ENCODE data around the gene BID. TPM values are rescaled to one million over a fixed set of nuclear protein-coding genes. Genes with fewer than 3 reads are reported as not detected.

Gene BID
- total RNA-seq, 1 experiment from 2014 or later: 32.5 TPM

DNA sequence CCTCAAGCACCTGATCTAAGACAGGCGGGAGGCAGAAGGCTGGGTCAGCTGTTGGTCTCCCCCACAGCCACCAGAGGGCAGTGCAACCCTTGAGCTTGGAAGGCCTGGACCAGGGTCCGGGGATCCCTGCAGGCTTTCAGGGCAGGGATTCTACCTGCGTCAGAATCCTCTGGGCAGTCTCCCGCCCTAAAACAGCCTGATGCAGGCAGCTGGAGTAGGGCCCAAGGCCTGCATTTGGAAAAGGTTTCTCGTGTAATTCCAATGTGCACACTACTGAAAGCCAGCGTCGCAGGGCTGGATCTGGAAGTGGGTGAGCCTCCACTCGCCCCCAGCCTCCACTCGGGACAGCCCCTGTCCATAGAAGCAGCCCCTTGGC lies 31.8 kb downstream of the BID start (continued):
- TF ChIP-seq, protein P1, sequence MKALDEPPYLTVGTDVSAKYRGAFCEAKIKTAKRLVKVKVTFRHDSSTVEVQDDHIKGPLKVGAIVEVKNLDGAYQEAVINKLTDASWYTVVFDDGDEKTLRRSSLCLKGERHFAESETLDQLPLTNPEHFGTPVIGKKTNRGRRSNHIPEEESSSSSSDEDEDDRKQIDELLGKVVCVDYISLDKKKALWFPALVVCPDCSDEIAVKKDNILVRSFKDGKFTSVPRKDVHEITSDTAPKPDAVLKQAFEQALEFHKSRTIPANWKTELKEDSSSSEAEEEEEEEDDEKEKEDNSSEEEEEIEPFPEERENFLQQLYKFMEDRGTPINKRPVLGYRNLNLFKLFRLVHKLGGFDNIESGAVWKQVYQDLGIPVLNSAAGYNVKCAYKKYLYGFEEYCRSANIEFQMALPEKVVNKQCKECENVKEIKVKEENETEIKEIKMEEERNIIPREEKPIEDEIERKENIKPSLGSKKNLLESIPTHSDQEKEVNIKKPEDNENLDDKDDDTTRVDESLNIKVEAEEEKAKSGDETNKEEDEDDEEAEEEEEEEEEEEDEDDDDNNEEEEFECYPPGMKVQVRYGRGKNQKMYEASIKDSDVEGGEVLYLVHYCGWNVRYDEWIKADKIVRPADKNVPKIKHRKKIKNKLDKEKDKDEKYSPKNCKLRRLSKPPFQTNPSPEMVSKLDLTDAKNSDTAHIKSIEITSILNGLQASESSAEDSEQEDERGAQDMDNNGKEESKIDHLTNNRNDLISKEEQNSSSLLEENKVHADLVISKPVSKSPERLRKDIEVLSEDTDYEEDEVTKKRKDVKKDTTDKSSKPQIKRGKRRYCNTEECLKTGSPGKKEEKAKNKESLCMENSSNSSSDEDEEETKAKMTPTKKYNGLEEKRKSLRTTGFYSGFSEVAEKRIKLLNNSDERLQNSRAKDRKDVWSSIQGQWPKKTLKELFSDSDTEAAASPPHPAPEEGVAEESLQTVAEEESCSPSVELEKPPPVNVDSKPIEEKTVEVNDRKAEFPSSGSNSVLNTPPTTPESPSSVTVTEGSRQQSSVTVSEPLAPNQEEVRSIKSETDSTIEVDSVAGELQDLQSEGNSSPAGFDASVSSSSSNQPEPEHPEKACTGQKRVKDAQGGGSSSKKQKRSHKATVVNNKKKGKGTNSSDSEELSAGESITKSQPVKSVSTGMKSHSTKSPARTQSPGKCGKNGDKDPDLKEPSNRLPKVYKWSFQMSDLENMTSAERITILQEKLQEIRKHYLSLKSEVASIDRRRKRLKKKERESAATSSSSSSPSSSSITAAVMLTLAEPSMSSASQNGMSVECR (CRISPR knock-in tag; IDR thresholded peaks at IDR 0.05; ENCODE audit: borderline replicate concordance): no peak
- TF ChIP-seq CBFB (CRISPR knock-in tag; IDR thresholded peaks at IDR 0.05; ENCODE audit: low read depth): no peak
- TF ChIP-seq, protein P2, sequence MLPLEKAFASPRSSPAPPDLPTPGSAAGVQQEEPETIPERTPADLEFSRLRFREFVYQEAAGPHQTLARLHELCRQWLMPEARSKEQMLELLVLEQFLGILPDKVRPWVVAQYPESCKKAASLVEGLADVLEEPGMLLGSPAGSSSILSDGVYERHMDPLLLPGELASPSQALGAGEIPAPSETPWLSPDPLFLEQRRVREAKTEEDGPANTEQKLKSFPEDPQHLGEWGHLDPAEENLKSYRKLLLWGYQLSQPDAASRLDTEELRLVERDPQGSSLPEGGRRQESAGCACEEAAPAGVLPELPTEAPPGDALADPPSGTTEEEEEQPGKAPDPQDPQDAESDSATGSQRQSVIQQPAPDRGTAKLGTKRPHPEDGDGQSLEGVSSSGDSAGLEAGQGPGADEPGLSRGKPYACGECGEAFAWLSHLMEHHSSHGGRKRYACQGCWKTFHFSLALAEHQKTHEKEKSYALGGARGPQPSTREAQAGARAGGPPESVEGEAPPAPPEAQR (CRISPR knock-in tag; IDR thresholded peaks at IDR 0.05): no peak
- TF ChIP-seq, protein P3, sequence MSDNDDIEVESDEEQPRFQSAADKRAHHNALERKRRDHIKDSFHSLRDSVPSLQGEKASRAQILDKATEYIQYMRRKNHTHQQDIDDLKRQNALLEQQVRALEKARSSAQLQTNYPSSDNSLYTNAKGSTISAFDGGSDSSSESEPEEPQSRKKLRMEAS (CRISPR knock-in tag; IDR thresholded peaks at IDR 0.05): no peak
- no peak for TF ChIP-seq JAZF1 (CRISPR knock-in tag; IDR thresholded peaks at IDR 0.05)
- no peak for TF ChIP-seq ZBTB21 (CRISPR knock-in tag; IDR thresholded peaks at IDR 0.05; ENCODE audit: borderline replicate concordance)
- TF ChIP-seq GRHL2 (CRISPR knock-in tag; IDR thresholded peaks at IDR 0.05; ENCODE audit: insufficient replicate concordance, severe bottlenecking): no peak

DNA sequence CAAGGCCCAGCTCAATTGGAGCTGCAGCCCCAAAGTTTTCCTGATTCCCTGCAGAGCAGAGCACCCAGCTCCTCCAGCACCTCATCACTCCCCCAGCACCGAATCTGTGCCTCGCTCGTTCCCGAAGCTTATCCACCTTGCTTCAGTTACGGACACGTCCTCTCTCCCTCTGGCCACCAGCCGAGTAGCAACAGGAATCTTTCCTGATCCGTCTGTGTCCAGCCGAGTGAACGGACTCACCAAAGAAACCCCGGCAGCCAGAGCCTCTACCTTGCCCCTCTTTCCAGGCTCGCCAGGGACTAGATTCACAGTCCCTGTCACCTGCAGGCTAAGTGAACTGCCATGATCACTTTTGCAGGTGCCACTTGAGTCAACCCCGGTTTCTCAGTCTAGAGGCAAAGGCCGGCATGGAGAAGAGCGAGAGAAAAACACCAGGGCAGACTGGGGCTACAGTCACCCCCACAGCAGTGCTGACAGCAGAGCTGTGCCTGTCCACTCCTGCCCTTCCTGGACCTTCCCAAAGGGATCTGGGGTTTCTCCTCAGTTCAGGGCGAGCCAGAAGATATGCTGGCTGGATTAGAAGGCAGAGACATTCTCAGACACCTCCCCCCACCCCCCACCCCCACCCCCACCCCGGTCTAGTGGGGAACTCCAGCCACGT lies 32.3 kb downstream of the BID start:
- ATAC-seq (peak; percentile 9), DNase-seq (ENCODE audit: low spot score) (no peak)
- Mint-ChIP-seq H3K9me3 (no peaks in the 10 kb centered on the region), H3K27ac (peak overlapping the region; percentile 72; the same call in 1 of the 2 replicates), H3K4me3 (no peak overlapping the region), H3K4me1 (peaks cover 19% of the 10 kb centered on the region), H3K36me3 (no peaks in the 10 kb centered on the region), H3K27me3 (ENCODE audit: low read depth) (no peaks in the 10 kb centered on the region)
- ChIA-PET POLR2A (interaction anchor here (1.1 to 1.3 kb wide), 2 partner anchors 31 to 43 kb away, joined by 3 to 4 read pairs; no protein-coding TSS in a partner anchor), CTCF (interaction anchor here (0.5 to 9.7 kb wide), 52 partner anchors 8 to 750 kb away, joined by 3 to 302 read pairs (median 5); partner anchors contain the start of genes BID, PEX26 and USP18)
- TF ChIP-seq NR1H2 (CRISPR knock-in tag; IDR thresholded peaks at IDR 0.05): no peak
- no peak for TF ChIP-seq ZNF396 (CRISPR knock-in tag; IDR thresholded peaks at IDR 0.05; ENCODE audit: borderline replicate concordance)
- TF ChIP-seq, protein P4, sequence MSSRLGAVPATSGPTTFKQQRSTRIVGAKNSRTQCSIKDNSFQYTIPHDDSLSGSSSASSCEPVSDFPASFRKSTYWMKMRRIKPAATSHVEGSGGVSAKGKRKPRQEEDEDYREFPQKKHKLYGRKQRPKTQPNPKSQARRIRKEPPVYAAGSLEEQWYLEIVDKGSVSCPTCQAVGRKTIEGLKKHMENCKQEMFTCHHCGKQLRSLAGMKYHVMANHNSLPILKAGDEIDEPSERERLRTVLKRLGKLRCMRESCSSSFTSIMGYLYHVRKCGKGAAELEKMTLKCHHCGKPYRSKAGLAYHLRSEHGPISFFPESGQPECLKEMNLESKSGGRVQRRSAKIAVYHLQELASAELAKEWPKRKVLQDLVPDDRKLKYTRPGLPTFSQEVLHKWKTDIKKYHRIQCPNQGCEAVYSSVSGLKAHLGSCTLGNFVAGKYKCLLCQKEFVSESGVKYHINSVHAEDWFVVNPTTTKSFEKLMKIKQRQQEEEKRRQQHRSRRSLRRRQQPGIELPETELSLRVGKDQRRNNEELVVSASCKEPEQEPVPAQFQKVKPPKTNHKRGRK (CRISPR knock-in tag; IDR thresholded peaks at IDR 0.05; ENCODE audit: borderline replicate concordance): no peak
- TF ChIP-seq, protein P5, sequence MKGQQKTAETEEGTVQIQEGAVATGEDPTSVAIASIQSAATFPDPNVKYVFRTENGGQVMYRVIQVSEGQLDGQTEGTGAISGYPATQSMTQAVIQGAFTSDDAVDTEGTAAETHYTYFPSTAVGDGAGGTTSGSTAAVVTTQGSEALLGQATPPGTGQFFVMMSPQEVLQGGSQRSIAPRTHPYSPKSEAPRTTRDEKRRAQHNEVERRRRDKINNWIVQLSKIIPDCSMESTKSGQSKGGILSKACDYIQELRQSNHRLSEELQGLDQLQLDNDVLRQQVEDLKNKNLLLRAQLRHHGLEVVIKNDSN (CRISPR knock-in tag; IDR thresholded peaks at IDR 0.05): no peak
- no peak for TF ChIP-seq ETV6 (CRISPR knock-in tag; IDR thresholded peaks at IDR 0.05)
- TF ChIP-seq, protein P1 (CRISPR knock-in tag; IDR thresholded peaks at IDR 0.05; ENCODE audit: borderline replicate concordance): no peak
- no peak for TF ChIP-seq SMAD3 (CRISPR knock-in tag; IDR thresholded peaks at IDR 0.05; ENCODE audit: borderline replicate concordance)
- no peak for TF ChIP-seq NR2C2 (CRISPR knock-in tag; IDR thresholded peaks at IDR 0.05)
- no peak for TF ChIP-seq ZBTB21 (CRISPR knock-in tag; IDR thresholded peaks at IDR 0.05; ENCODE audit: borderline replicate concordance)
- no peak for TF ChIP-seq CBFB (CRISPR knock-in tag; IDR thresholded peaks at IDR 0.05; ENCODE audit: low read depth)
- TF ChIP-seq, protein P6, sequence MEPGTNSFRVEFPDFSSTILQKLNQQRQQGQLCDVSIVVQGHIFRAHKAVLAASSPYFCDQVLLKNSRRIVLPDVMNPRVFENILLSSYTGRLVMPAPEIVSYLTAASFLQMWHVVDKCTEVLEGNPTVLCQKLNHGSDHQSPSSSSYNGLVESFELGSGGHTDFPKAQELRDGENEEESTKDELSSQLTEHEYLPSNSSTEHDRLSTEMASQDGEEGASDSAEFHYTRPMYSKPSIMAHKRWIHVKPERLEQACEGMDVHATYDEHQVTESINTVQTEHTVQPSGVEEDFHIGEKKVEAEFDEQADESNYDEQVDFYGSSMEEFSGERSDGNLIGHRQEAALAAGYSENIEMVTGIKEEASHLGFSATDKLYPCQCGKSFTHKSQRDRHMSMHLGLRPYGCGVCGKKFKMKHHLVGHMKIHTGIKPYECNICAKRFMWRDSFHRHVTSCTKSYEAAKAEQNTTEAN (CRISPR knock-in tag; IDR thresholded peaks at IDR 0.05): no peak
- no peak for TF ChIP-seq NFE2L1 (CRISPR knock-in tag; IDR thresholded peaks at IDR 0.05)
- TF ChIP-seq TEAD1 (CRISPR knock-in tag; IDR thresholded peaks at IDR 0.05): no peak
- TF ChIP-seq, protein P7, sequence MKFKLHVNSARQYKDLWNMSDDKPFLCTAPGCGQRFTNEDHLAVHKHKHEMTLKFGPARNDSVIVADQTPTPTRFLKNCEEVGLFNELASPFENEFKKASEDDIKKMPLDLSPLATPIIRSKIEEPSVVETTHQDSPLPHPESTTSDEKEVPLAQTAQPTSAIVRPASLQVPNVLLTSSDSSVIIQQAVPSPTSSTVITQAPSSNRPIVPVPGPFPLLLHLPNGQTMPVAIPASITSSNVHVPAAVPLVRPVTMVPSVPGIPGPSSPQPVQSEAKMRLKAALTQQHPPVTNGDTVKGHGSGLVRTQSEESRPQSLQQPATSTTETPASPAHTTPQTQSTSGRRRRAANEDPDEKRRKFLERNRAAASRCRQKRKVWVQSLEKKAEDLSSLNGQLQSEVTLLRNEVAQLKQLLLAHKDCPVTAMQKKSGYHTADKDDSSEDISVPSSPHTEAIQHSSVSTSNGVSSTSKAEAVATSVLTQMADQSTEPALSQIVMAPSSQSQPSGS (CRISPR knock-in tag; IDR thresholded peaks at IDR 0.05; ENCODE audit: borderline replicate concordance, low read depth): no peak

All from WTC11 (cell line).